ENCODE data around the gene PDLIM1.
"Not testable (repeated sequence)": the region's sequence is repeated elsewhere in the genome, so short reads cannot be mapped to it uniquely, and the experiment has no call there.

The PDLIM1 gene

DNA sequence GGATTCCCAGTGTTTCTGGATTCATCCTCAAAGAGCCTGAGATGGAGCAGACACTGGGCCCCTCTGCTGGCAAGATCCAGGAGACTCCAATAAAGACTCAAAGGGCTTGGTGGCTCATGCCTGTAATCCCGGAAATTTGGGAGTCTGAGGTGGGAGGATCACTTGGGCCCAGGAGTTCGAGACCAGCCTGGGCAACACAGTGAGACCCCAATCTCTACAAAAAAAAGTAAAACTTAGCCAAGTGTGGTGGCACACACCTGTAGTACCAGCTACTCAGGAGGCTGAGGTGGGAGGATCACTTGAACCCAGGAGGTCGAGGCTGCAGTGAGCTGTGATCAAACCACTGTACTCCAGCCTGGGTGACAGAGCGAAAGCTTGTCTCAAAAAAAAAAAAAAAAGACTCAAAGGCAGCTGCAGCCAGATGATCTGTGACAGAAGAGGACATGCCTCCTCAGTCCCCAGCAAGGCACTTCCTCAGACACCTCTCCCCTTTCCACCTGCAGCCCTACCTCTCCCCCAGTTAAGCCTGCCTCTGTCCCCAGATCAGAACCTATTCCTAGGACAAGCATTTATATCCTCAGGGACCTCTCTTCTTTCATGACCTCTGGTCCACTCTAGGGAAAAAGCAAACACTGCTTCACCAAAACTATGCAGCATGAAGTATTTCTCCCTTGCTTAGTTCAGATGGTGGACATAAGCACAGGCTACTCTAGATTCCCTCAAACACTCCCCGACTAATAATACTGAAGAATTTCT lies 27.9 kb downstream of the PDLIM1 start:
- no peak for DNase-seq

GRCh38 chr10:95261926-95262325 lies 28.9 kb downstream of the PDLIM1 start:
- DNase-seq: no peak

- DNase-seq: no peak
Observed at GRCh38 chr10:95260909-95261552, 29.8 kb downstream of the PDLIM1 start.

DNA sequence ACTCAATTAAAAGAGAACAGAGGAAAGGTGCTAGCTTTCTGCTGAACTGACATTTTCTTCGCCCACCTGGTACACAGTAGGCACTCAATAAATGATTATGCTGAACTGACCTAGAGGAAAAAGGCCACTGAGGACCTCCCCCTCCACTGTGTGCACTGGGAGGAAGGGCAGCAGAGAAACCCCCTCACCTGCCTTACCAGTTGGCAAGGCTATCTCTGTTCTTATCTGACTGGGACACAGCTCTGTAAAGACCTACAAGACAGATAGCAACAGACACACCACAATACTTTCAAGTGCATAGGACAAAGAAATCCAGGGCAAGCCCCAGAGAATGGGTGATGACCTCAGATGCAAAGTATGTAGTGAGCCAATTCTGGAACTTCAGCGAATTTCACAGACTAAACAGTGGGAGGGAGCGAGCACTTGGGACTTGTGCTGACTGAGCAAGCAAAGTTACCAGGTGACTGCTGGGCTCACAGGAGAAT lies 30.4 kb downstream of the PDLIM1 start:
- no peak for DNase-seq

DNA sequence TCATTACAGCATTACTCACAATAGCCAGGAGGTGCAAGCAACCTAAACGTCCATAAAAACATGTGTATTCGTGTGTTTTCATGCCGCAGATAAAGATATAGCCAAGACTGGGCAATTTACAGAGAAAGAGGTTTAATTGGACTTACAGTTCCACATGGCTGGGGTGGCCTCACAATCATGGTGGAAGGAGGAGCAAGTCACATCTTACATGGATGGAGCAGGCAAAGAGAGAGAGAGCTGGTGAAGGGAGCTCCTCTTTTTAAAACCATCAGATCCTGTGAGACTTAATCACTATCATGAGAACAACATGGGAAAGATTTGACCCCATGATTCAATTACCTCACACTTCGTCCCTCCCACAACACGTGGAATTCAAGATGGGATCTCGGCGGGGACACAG lies 33.0 kb downstream of the PDLIM1 start:
- DNase-seq: no peak

DNA sequence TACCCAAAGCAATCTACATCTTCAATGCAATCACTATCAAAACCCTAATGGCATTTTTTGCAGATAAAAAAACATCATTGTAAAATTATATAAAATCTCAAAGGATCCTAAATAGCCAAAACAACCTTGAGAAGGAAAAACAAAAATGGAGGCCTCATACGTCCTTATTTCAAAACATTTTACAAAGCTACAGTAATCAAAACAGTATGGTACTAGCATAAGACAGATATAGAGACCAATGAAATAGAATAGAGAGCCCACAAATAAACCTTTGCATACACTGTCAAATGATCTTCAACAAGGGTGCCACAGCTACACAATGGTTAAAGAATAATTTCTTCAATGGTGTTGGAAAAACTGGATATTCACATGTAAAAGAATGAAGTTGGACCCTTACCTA lies 34.5 kb downstream of the PDLIM1 start:
- no peak for DNase-seq

- no peak for DNase-seq
Observed at GRCh38 chr10:95254629-95255028, 36.2 kb downstream of the PDLIM1 start.

DNA sequence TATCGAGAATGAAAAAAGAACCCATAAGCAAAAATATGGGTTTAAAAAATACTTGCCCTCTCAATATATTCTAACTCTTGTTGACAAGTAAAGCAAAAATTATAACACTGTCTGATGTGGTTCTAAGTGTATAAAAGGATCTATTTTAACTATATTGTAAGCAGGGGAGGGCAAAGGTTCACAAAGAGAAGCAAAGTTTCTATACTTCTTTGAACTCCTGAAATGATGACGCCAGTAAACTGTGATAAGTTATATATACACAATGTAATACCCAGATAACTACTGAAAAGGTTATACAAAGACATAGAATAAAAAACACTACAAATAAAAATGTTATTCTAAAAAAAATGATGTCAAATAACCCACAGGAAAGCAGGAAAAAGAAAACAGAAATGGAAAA lies 37.1 kb downstream of the PDLIM1 start:
- DNase-seq: no peak

GRCh38 chr10:95253007-95253406 lies 37.8 kb downstream of the PDLIM1 start:
- DNase-seq: no peak

DNA sequence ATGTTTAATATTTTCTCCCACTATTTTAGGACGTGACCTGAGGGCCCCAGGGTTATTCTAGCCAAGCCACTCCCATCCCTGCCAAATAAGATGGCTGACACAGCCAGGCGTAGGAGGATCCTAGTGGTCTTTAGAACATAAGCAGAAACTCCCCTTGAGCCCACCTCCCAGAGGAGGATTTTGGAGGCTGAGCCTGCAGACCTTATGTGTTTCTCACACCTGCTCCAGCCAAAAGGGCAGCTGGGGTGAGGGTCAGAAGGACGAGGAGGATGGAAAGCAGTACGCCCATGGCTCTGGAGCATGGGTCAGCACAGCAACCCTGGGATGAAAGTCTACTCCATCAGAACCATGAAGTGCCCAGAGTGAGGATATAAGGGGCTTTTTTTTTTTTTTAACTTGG lies 39.9 kb downstream of the PDLIM1 start:
- DNase-seq: no peak

DNA sequence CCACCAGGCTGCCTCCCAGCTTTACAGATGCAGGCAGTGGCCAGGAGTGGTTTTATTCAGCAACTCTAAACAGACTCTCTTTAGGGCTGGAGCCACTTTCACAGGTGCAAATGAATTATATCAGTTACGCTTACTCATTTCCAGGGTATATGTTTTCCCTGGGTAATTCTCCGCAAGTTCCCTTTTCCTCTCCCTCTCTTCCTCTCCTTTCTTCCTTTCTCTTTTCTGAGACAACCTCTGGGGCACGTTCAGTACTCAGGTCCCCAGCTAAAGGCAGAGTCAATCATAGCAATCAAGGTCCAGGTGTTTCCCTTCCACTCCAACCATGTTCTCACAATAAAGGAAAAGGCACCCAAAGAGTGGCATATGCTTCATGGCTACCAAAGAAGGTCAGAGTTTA lies 41.3 kb downstream of the PDLIM1 start:
- no peak for DNase-seq

DNA sequence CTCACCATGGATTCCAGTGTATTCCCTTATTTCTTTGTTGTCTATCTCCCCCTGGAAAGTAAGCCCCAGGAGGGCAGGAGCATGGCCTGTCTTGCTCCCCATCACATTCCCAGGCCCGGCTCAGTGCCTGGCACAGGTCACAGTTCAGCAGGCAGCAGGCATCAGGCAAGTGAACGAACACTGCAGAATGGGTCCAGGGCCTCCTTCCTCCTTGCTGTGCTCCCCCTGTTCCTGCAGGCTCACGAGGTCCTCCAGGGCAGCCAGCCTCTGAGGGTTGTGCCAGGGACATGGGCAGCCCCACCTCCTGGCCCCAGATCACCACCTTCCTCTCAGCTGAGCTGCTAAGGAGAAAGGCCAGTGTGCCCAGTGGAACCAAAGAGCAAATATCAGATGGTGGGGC lies 41.8 kb downstream of the PDLIM1 start:
- no peak for DNase-seq

- DNase-seq: no peak
Observed at GRCh38 chr10:95247881-95248583, 42.8 kb downstream of the PDLIM1 start.

- DNase-seq: no peak
Observed at GRCh38 chr10:95247200-95247880, 43.5 kb downstream of the PDLIM1 start.

DNA sequence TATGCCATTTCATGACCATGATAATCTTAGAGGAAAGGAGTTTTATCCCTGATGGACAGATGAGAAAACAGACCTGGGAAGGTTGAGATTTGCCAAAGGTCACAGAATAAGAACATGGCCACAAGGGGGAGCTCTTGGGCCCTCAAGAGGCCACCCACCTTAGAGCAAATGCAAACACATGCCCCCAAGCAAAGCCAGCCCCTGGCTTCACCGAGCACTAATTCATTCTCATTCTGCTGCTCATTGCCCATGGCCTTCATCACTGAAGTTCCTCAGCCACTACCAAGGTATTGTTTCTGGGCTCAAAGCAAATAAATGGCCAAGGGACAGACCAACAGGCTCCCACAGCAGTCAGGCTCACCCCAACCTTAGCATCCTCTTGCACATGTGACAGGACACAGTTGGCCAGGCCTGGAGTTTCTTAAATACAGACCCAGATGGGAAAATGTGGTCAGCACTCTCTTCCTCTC lies 44.2 kb downstream of the PDLIM1 start:
- peak; percentile 38 for DNase-seq

GRCh38 chr10:95245425-95246055 lies 45.3 kb downstream of the PDLIM1 start:
- DNase-seq: no peak

GRCh38 chr10:95244152-95244551 lies 46.7 kb downstream of the PDLIM1 start:
- DNase-seq: no peak

- DNase-seq: no peak
Observed at GRCh38 chr10:95243318-95243617, 47.5 kb downstream of the PDLIM1 start.

DNA sequence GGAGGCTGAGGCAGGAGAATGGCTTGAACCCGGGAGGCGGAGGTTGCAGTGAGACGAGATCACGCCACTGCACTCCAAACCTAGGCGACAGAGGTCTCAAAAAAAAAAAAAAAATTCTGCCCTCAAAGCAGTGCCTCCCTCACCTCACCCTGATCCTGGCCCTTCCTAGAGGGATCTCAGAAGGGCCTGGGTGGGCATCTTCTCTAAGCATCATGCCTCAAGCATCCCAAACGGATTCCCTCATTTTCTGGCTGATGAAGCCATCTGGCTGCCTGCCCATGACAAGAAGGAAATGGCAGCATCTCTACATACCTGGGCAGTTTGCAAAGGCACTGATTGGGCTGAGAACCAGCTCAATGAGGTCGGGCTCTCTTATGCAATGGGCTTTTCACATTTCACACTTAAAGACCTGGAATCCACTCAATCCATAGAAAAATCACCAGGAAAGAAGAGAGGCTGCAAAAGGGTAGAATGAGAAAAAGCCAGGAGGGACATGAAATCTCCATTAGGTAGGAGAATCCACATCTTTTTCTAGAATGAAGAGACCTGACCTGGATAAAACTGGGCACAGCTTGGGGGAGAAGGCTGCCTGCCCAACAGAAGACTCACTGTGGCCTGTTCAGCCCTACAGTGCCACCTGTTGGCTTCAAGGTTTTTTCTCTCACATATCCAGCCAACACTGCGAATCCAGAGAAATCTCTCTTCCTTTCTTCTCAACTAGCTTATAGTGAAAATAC lies 48.1 kb downstream of the PDLIM1 start:
- DNase-seq: peak; percentile 13

DNA sequence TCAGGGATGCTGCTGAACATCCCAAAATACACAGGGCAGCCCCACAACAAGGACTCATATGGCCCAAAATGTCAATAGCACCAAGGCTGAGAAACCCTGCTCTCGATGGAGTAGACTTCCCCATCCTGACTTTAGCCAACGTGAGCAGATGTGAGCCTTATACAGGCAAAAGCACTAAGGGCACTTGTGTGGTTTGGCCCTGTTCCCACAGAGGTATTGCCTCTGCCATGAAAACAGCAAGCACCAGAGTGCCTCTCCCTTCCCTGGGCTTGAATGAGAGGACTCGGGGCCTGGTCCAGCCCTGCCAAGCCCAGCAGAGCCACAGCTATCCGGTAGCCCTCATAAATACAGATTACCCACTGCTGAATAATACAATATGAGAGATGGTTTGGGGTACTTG lies 49.3 kb downstream of the PDLIM1 start:
- no peak for DNase-seq

- DNase-seq: no peak
Observed at GRCh38 chr10:95240811-95241210, 50.0 kb downstream of the PDLIM1 start.

- DNase-seq: not testable (repeated sequence)
Observed at GRCh38 chr10:95240096-95240495, 50.7 kb downstream of the PDLIM1 start.

Data from NCI-H1694 treated with DMSO at 0.1 percent for 48 hours (cell line).